Astrocyte (in vitro differentiated cells and primary cell): ENCODE data around the gene CYP2C8.

Experiments
- EZH2 ChIP-seq: IDR thresholded peaks from 2 replicates; pipeline ENCODE4 v1.6.1; 2012; ENCODE audit warnings: mild to moderate bottlenecking, low read length, inconsistent platforms; ENCODE audit not compliant: insufficient read depth
- TF ChIP-seq, protein P1 (sequence below): IDR thresholded peaks from 2 replicates; pipeline ENCODE4 v1.5.1; 2011; ENCODE audit warnings: low read depth, mild to moderate bottlenecking, inconsistent platforms, low read length, moderate library complexity; ENCODE audit not compliant: insufficient read depth

DNA sequence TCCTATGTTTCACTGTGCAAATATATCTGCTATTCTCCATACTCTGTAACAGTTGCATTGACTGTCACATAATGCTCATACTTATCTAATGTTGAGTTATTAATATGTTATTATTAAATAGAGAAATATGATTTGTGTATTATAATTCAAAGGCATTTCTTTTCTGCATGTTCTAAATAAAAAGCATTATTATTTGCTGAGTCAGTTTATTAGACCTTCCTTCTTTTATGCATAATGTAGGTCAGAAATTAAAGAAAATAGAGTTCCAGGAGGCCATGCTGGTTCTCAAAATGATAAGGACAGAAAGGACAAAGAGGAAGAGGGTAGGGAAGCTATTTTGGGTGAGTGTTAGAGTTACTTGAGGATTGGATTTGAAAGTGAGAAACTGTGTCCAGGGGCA is 80.1 kb downstream of the CYP2C8 start:
- TF ChIP-seq, protein P1, sequence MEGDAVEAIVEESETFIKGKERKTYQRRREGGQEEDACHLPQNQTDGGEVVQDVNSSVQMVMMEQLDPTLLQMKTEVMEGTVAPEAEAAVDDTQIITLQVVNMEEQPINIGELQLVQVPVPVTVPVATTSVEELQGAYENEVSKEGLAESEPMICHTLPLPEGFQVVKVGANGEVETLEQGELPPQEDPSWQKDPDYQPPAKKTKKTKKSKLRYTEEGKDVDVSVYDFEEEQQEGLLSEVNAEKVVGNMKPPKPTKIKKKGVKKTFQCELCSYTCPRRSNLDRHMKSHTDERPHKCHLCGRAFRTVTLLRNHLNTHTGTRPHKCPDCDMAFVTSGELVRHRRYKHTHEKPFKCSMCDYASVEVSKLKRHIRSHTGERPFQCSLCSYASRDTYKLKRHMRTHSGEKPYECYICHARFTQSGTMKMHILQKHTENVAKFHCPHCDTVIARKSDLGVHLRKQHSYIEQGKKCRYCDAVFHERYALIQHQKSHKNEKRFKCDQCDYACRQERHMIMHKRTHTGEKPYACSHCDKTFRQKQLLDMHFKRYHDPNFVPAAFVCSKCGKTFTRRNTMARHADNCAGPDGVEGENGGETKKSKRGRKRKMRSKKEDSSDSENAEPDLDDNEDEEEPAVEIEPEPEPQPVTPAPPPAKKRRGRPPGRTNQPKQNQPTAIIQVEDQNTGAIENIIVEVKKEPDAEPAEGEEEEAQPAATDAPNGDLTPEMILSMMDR = no peak
- no peak for TF ChIP-seq EZH2
